Measurements from ENCODE around the gene SCN5A.

SCN5A gene

GRCh38 chr3:38614091-38614490, 35.4 kb downstream of the SCN5A start:
- Histone ChIP-seq H3K56ac (ENCODE audit: low read length) (no peak overlapping the region), H3K4me3 (ENCODE audit: low read length) (no peak overlapping the region), H3K4me1 (ENCODE audit: control insufficient read depth, low read depth, low read length) (peaks cover 2% of the 10 kb centered on the region), H2BK5ac (ENCODE audit: low read length) (no peak overlapping the region), H2BK15ac (replicated peaks; ENCODE audit: low read depth) (no peak overlapping the region), H2BK120ac (ENCODE audit: low read depth, low read length) (no peak overlapping the region), H3K27me3 (ENCODE audit: insufficient read depth, low read length, poor library complexity) (no peaks in the 10 kb centered on the region), H3K27ac (ENCODE audit: low read depth, low read length) (no peak overlapping the region), H3K18ac (ENCODE audit: low read length) (no peak overlapping the region), H3K4me2 (ENCODE audit: low read length) (no peak overlapping the region), H3K23ac (ENCODE audit: low read length) (no peak overlapping the region), H3K36me3 (ENCODE audit: control insufficient read depth, insufficient read depth, low read length) (no peaks in the 10 kb centered on the region), H4K8ac (ENCODE audit: low read depth, low read length) (no peak overlapping the region), H3K9ac (ENCODE audit: low read length) (no peak overlapping the region), H4K5ac (ENCODE audit: low read length) (no peak overlapping the region), H3K79me1 (ENCODE audit: low read length) (no peaks in the 10 kb centered on the region), H3K79me2 (ENCODE audit: control insufficient read depth, insufficient read depth, low read length) (no peaks in the 10 kb centered on the region), H3K4ac (ENCODE audit: low read depth, low read length) (no peak overlapping the region), H2AK5ac (ENCODE audit: low read length) (no peak overlapping the region)
- no CpG with 5 or more reads among the region's 7 CpGs for WGBS (ENCODE audit: extremely low coverage, insufficient coverage, low lambda C conversion rate)
- no peak for DNase-seq

- Histone ChIP-seq H3K23ac (ENCODE audit: low read length) (no peak overlapping the region), H3K27me3 (ENCODE audit: insufficient read depth, low read length, poor library complexity) (no peaks in the 10 kb centered on the region), H4K5ac (ENCODE audit: low read length) (no peak overlapping the region), H4K8ac (ENCODE audit: low read depth, low read length) (no peak overlapping the region), H2BK15ac (replicated peaks; ENCODE audit: low read depth) (no peak overlapping the region), H3K4me2 (ENCODE audit: low read length) (no peak overlapping the region), H3K56ac (ENCODE audit: low read length) (no peak overlapping the region), H3K79me2 (ENCODE audit: control insufficient read depth, insufficient read depth, low read length) (no peaks in the 10 kb centered on the region), H3K9ac (ENCODE audit: low read length) (no peak overlapping the region), H2BK120ac (ENCODE audit: low read depth, low read length) (no peak overlapping the region), H3K27ac (ENCODE audit: low read depth, low read length) (no peak overlapping the region), H2AK5ac (ENCODE audit: low read length) (no peak overlapping the region), H3K36me3 (ENCODE audit: control insufficient read depth, insufficient read depth, low read length) (no peaks in the 10 kb centered on the region), H2BK5ac (ENCODE audit: low read length) (no peak overlapping the region), H3K4ac (ENCODE audit: low read depth, low read length) (no peak overlapping the region), H3K79me1 (ENCODE audit: low read length) (no peaks in the 10 kb centered on the region), H3K18ac (ENCODE audit: low read length) (no peak overlapping the region), H3K4me3 (ENCODE audit: low read length) (no peak overlapping the region), H3K4me1 (ENCODE audit: control insufficient read depth, low read depth, low read length) (peaks cover 2% of the 10 kb centered on the region)
- no peak for DNase-seq
- no CpG with 5 or more reads among the region's 5 CpGs for WGBS (ENCODE audit: extremely low coverage, insufficient coverage, low lambda C conversion rate)
Measured at GRCh38 chr3:38613426-38613825, 36.1 kb downstream of the SCN5A start.

- no peak overlapping the region for H3K23ac ChIP-seq (ENCODE audit: low read length)
- DNase-seq, result no peak
Measured at GRCh38 chr3:38611866-38612265, 37.6 kb downstream of the SCN5A start.

GRCh38 chr3:38610934-38611333, 38.6 kb downstream of the SCN5A start:
- no peaks in the 10 kb centered on the region for H3K79me1 ChIP-seq (ENCODE audit: low read length)
- no peak overlapping the region for H3K18ac ChIP-seq (ENCODE audit: low read length)
- H3K23ac ChIP-seq (ENCODE audit: low read length), result no peak overlapping the region
- no peak overlapping the region for H2AK5ac ChIP-seq (ENCODE audit: low read length)
- no peak overlapping the region for H2BK120ac ChIP-seq (ENCODE audit: low read depth, low read length)
- H2BK5ac ChIP-seq (ENCODE audit: low read length), result no peak overlapping the region
- no peak overlapping the region for H3K4me2 ChIP-seq (ENCODE audit: low read length)
- no peaks in the 10 kb centered on the region for H3K4me1 ChIP-seq (ENCODE audit: control insufficient read depth, low read depth, low read length)
- H4K8ac ChIP-seq (ENCODE audit: low read depth, low read length), result no peak overlapping the region
- no CpG with 5 or more reads among the region's 5 CpGs for WGBS (ENCODE audit: extremely low coverage, insufficient coverage, low lambda C conversion rate)
- H3K27ac ChIP-seq (ENCODE audit: low read depth, low read length), result no peak overlapping the region
- no peak overlapping the region for H4K5ac ChIP-seq (ENCODE audit: low read length)
- H3K4me3 ChIP-seq (ENCODE audit: low read length), result no peak overlapping the region
- H3K79me2 ChIP-seq (ENCODE audit: control insufficient read depth, insufficient read depth, low read length), result no peaks in the 10 kb centered on the region
- no peak overlapping the region for H3K9ac ChIP-seq (ENCODE audit: low read length)
- H3K4ac ChIP-seq (ENCODE audit: low read depth, low read length), result no peak overlapping the region
- H3K27me3 ChIP-seq (ENCODE audit: insufficient read depth, low read length, poor library complexity), result no peaks in the 10 kb centered on the region
- H3K36me3 ChIP-seq (ENCODE audit: control insufficient read depth, insufficient read depth, low read length), result no peaks in the 10 kb centered on the region
- H2BK15ac ChIP-seq (replicated peaks; ENCODE audit: low read depth), result no peak overlapping the region
- no peak overlapping the region for H3K56ac ChIP-seq (ENCODE audit: low read length)
- DNase-seq, result no peak

More at GRCh38 chr3:38611866-38612265, 37.6 kb downstream of the SCN5A start:
- Histone ChIP-seq H3K27ac (ENCODE audit: low read depth, low read length) (no peak overlapping the region), H3K4me3 (ENCODE audit: low read length) (no peak overlapping the region), H3K79me1 (ENCODE audit: low read length) (no peaks in the 10 kb centered on the region), H3K56ac (ENCODE audit: low read length) (no peak overlapping the region), H3K4me2 (ENCODE audit: low read length) (no peak overlapping the region), H3K79me2 (ENCODE audit: control insufficient read depth, insufficient read depth, low read length) (no peaks in the 10 kb centered on the region), H2BK15ac (replicated peaks; ENCODE audit: low read depth) (no peak overlapping the region), H3K4me1 (ENCODE audit: control insufficient read depth, low read depth, low read length) (peaks cover 2% of the 10 kb centered on the region), H2BK5ac (ENCODE audit: low read length) (no peak overlapping the region), H2AK5ac (ENCODE audit: low read length) (no peak overlapping the region), H4K8ac (ENCODE audit: low read depth, low read length) (no peak overlapping the region), H2BK120ac (ENCODE audit: low read depth, low read length) (no peak overlapping the region), H3K4ac (ENCODE audit: low read depth, low read length) (no peak overlapping the region), H3K36me3 (ENCODE audit: control insufficient read depth, insufficient read depth, low read length) (no peaks in the 10 kb centered on the region), H3K9ac (ENCODE audit: low read length) (no peak overlapping the region), H3K27me3 (ENCODE audit: insufficient read depth, low read length, poor library complexity) (no peaks in the 10 kb centered on the region), H3K18ac (ENCODE audit: low read length) (no peak overlapping the region), H4K5ac (ENCODE audit: low read length) (no peak overlapping the region)
- no CpG with 5 or more reads among the region's 4 CpGs for WGBS (ENCODE audit: extremely low coverage, insufficient coverage, low lambda C conversion rate)

- no CpG with 5 or more reads among the region's 6 CpGs for WGBS (ENCODE audit: extremely low coverage, insufficient coverage, low lambda C conversion rate)
- no peak overlapping the region for H4K5ac ChIP-seq (ENCODE audit: low read length)
- H3K4ac ChIP-seq (ENCODE audit: low read depth, low read length), result no peak overlapping the region
- no peak overlapping the region for H2BK120ac ChIP-seq (ENCODE audit: low read depth, low read length)
- H3K18ac ChIP-seq (ENCODE audit: low read length), result no peak overlapping the region
- DNase-seq, result no peak
- H3K4me1 ChIP-seq (ENCODE audit: control insufficient read depth, low read depth, low read length), result no peaks in the 10 kb centered on the region
- H3K56ac ChIP-seq (ENCODE audit: low read length), result no peak overlapping the region
- H3K23ac ChIP-seq (ENCODE audit: low read length), result no peak overlapping the region
- H2BK15ac ChIP-seq (replicated peaks; ENCODE audit: low read depth), result no peak overlapping the region
- no peaks in the 10 kb centered on the region for H3K79me2 ChIP-seq (ENCODE audit: control insufficient read depth, insufficient read depth, low read length)
- no peaks in the 10 kb centered on the region for H3K79me1 ChIP-seq (ENCODE audit: low read length)
- H3K27me3 ChIP-seq (ENCODE audit: insufficient read depth, low read length, poor library complexity), result no peaks in the 10 kb centered on the region
- H3K9ac ChIP-seq (ENCODE audit: low read length), result no peak overlapping the region
- H3K4me2 ChIP-seq (ENCODE audit: low read length), result no peak overlapping the region
- H2BK5ac ChIP-seq (ENCODE audit: low read length), result no peak overlapping the region
- no peaks in the 10 kb centered on the region for H3K36me3 ChIP-seq (ENCODE audit: control insufficient read depth, insufficient read depth, low read length)
- no peak overlapping the region for H3K27ac ChIP-seq (ENCODE audit: low read depth, low read length)
- no peak overlapping the region for H2AK5ac ChIP-seq (ENCODE audit: low read length)
- H4K8ac ChIP-seq (ENCODE audit: low read depth, low read length), result no peak overlapping the region
- H3K4me3 ChIP-seq (ENCODE audit: low read length), result no peak overlapping the region
Measured at GRCh38 chr3:38610436-38610835, 39.1 kb downstream of the SCN5A start.

- H3K4ac ChIP-seq (ENCODE audit: low read depth, low read length), result no peak overlapping the region
- no peak overlapping the region for H3K18ac ChIP-seq (ENCODE audit: low read length)
- no peaks in the 10 kb centered on the region for H3K4me1 ChIP-seq (ENCODE audit: control insufficient read depth, low read depth, low read length)
- H3K4me2 ChIP-seq (ENCODE audit: low read length), result no peak overlapping the region
- H4K8ac ChIP-seq (ENCODE audit: low read depth, low read length), result no peak overlapping the region
- no peak overlapping the region for H3K23ac ChIP-seq (ENCODE audit: low read length)
- no CpG with 5 or more reads among the region's 21 CpGs for WGBS (ENCODE audit: extremely low coverage, insufficient coverage, low lambda C conversion rate)
- H2BK120ac ChIP-seq (ENCODE audit: low read depth, low read length), result no peak overlapping the region
- H3K27me3 ChIP-seq (ENCODE audit: insufficient read depth, low read length, poor library complexity), result no peaks in the 10 kb centered on the region
- no peak overlapping the region for H4K5ac ChIP-seq (ENCODE audit: low read length)
- no peak for DNase-seq
- no peak overlapping the region for H2BK5ac ChIP-seq (ENCODE audit: low read length)
- H3K4me3 ChIP-seq (ENCODE audit: low read length), result no peak overlapping the region
- no peak overlapping the region for H2AK5ac ChIP-seq (ENCODE audit: low read length)
- H3K56ac ChIP-seq (ENCODE audit: low read length), result no peak overlapping the region
- no peak overlapping the region for H3K27ac ChIP-seq (ENCODE audit: low read depth, low read length)
- no peaks in the 10 kb centered on the region for H3K36me3 ChIP-seq (ENCODE audit: control insufficient read depth, insufficient read depth, low read length)
- H3K79me1 ChIP-seq (ENCODE audit: low read length), result no peaks in the 10 kb centered on the region
- H2BK15ac ChIP-seq (replicated peaks; ENCODE audit: low read depth), result no peak overlapping the region
- no peak overlapping the region for H3K9ac ChIP-seq (ENCODE audit: low read length)
- no peaks in the 10 kb centered on the region for H3K79me2 ChIP-seq (ENCODE audit: control insufficient read depth, insufficient read depth, low read length)
Measured at GRCh38 chr3:38609386-38610111, 39.9 kb downstream of the SCN5A start.
